ENCODE measurements around the gene NANP.
"Not testable (repeated sequence)": the region's sequence is repeated elsewhere in the genome, so short reads cannot be mapped to it uniquely, and the experiment has no call there.

The NANP gene

GRCh38 chr20:25606094-25606695 is 17.6 kb downstream of the NANP start:
- Histone ChIP-seq H3K4me1 (ENCODE audit: control insufficient read depth, insufficient read depth, low read length, unreplicated experiment) (no peaks in the 10 kb centered on the region), H3K27ac (ENCODE audit: low read depth, low read length) (no peak overlapping the region), H2AFZ (ENCODE audit: low read length, unreplicated experiment) (no peak overlapping the region), H3K4me3 (ENCODE audit: low read depth, low read length) (no peak overlapping the region), H3K79me2 (ENCODE audit: control insufficient read depth, insufficient read depth, low read length, unreplicated experiment) (no peaks in the 10 kb centered on the region), H3K36me3 (ENCODE audit: insufficient read depth, low read length) (no peaks in the 10 kb centered on the region), H3K27me3 (ENCODE audit: insufficient read depth, low read length) (no peaks in the 10 kb centered on the region)

- Histone ChIP-seq H2AFZ (ENCODE audit: low read length, unreplicated experiment) (no peak overlapping the region), H3K4me3 (ENCODE audit: low read depth, low read length) (no peak overlapping the region), H3K27ac (ENCODE audit: low read depth, low read length) (no peak overlapping the region)
These were observed 18.7 kb downstream of the NANP start for GRCh38 chr20:25605148-25605547.

GRCh38 chr20:25604611-25605010 is 19.2 kb downstream of the NANP start:
- Histone ChIP-seq H3K4me1 (ENCODE audit: control insufficient read depth, insufficient read depth, low read length, unreplicated experiment) (no peaks in the 10 kb centered on the region), H3K36me3 (ENCODE audit: insufficient read depth, low read length) (no peaks in the 10 kb centered on the region), H3K4me3 (ENCODE audit: low read depth, low read length) (no peak overlapping the region), H3K27me3 (ENCODE audit: insufficient read depth, low read length) (no peaks in the 10 kb centered on the region), H2AFZ (ENCODE audit: low read length, unreplicated experiment) (no peak overlapping the region), H3K27ac (ENCODE audit: low read depth, low read length) (no peak overlapping the region), H3K79me2 (ENCODE audit: control insufficient read depth, insufficient read depth, low read length, unreplicated experiment) (no peaks in the 10 kb centered on the region)

More at GRCh38 chr20:25605148-25605547, 18.7 kb downstream of the NANP start:
- H3K79me2 ChIP-seq (ENCODE audit: control insufficient read depth, insufficient read depth, low read length, unreplicated experiment) = no peaks in the 10 kb centered on the region
- H3K27me3 ChIP-seq (ENCODE audit: insufficient read depth, low read length) = no peaks in the 10 kb centered on the region
- H3K36me3 ChIP-seq (ENCODE audit: insufficient read depth, low read length) = no peaks in the 10 kb centered on the region
- H3K4me1 ChIP-seq (ENCODE audit: control insufficient read depth, insufficient read depth, low read length, unreplicated experiment) = no peaks in the 10 kb centered on the region

- H3K4me3 ChIP-seq (ENCODE audit: low read depth, low read length); H3K36me3 ChIP-seq (ENCODE audit: insufficient read depth, low read length); H3K4me1 ChIP-seq (ENCODE audit: control insufficient read depth, insufficient read depth, low read length, unreplicated experiment); H2AFZ ChIP-seq (ENCODE audit: low read length, unreplicated experiment); H3K27me3 ChIP-seq (ENCODE audit: insufficient read depth, low read length); H3K79me2 ChIP-seq (ENCODE audit: control insufficient read depth, insufficient read depth, low read length, unreplicated experiment); H3K27ac ChIP-seq (ENCODE audit: low read depth, low read length): not testable (repeated sequence)
These were observed 20.9 kb downstream of the NANP start for GRCh38 chr20:25602914-25603309.

GRCh38 chr20:25602191-25602913 is 21.5 kb downstream of the NANP start:
- not testable (repeated sequence) for H3K4me3 ChIP-seq (ENCODE audit: low read depth, low read length); H3K36me3 ChIP-seq (ENCODE audit: insufficient read depth, low read length); H3K27me3 ChIP-seq (ENCODE audit: insufficient read depth, low read length); H3K4me1 ChIP-seq (ENCODE audit: control insufficient read depth, insufficient read depth, low read length, unreplicated experiment); H3K27ac ChIP-seq (ENCODE audit: low read depth, low read length); H2AFZ ChIP-seq (ENCODE audit: low read length, unreplicated experiment); H3K79me2 ChIP-seq (ENCODE audit: control insufficient read depth, insufficient read depth, low read length, unreplicated experiment)

- Histone ChIP-seq H3K4me3 (ENCODE audit: low read depth, low read length) (no peak overlapping the region), H3K27me3 (ENCODE audit: insufficient read depth, low read length) (no peaks in the 10 kb centered on the region), H2AFZ (ENCODE audit: low read length, unreplicated experiment) (no peak overlapping the region), H3K4me1 (ENCODE audit: control insufficient read depth, insufficient read depth, low read length, unreplicated experiment) (no peaks in the 10 kb centered on the region), H3K27ac (ENCODE audit: low read depth, low read length) (no peak overlapping the region), H3K79me2 (ENCODE audit: control insufficient read depth, insufficient read depth, low read length, unreplicated experiment) (no peaks in the 10 kb centered on the region), H3K36me3 (ENCODE audit: insufficient read depth, low read length) (no peaks in the 10 kb centered on the region)
These were observed 22.2 kb downstream of the NANP start for GRCh38 chr20:25601659-25602058.

GRCh38 chr20:25600632-25601031 is 23.2 kb downstream of the NANP start:
- Histone ChIP-seq H3K4me3 (ENCODE audit: low read depth, low read length) (no peak overlapping the region), H3K36me3 (ENCODE audit: insufficient read depth, low read length) (no peaks in the 10 kb centered on the region), H3K27me3 (ENCODE audit: insufficient read depth, low read length) (no peaks in the 10 kb centered on the region), H3K4me1 (ENCODE audit: control insufficient read depth, insufficient read depth, low read length, unreplicated experiment) (no peaks in the 10 kb centered on the region), H3K27ac (ENCODE audit: low read depth, low read length) (no peak overlapping the region), H3K79me2 (ENCODE audit: control insufficient read depth, insufficient read depth, low read length, unreplicated experiment) (no peaks in the 10 kb centered on the region), H2AFZ (ENCODE audit: low read length, unreplicated experiment) (no peak overlapping the region)

GRCh38 chr20:25592135-25592852 is 31.5 kb downstream of the NANP start:
- Histone ChIP-seq H3K4me3 (ENCODE audit: low read depth, low read length) (no peak overlapping the region), H3K27me3 (ENCODE audit: insufficient read depth, low read length) (no peaks in the 10 kb centered on the region), H3K79me2 (ENCODE audit: control insufficient read depth, insufficient read depth, low read length, unreplicated experiment) (no peaks in the 10 kb centered on the region), H3K27ac (ENCODE audit: low read depth, low read length) (no peak overlapping the region), H3K36me3 (ENCODE audit: insufficient read depth, low read length) (no peaks in the 10 kb centered on the region), H2AFZ (ENCODE audit: low read length, unreplicated experiment) (no peak overlapping the region), H3K4me1 (ENCODE audit: control insufficient read depth, insufficient read depth, low read length, unreplicated experiment) (peaks cover 4% of the 10 kb centered on the region)

- H3K4me1 ChIP-seq (ENCODE audit: control insufficient read depth, insufficient read depth, low read length, unreplicated experiment); H3K36me3 ChIP-seq (ENCODE audit: insufficient read depth, low read length); H3K27ac ChIP-seq (ENCODE audit: low read depth, low read length); H2AFZ ChIP-seq (ENCODE audit: low read length, unreplicated experiment); H3K27me3 ChIP-seq (ENCODE audit: insufficient read depth, low read length); H3K4me3 ChIP-seq (ENCODE audit: low read depth, low read length); H3K79me2 ChIP-seq (ENCODE audit: control insufficient read depth, insufficient read depth, low read length, unreplicated experiment): not testable (repeated sequence)
These were observed 33.0 kb downstream of the NANP start for GRCh38 chr20:25590778-25591177.

- Histone ChIP-seq H3K4me3 (ENCODE audit: low read depth, low read length) (no peak overlapping the region), H3K36me3 (ENCODE audit: insufficient read depth, low read length) (no peaks in the 10 kb centered on the region), H3K27me3 (ENCODE audit: insufficient read depth, low read length) (no peaks in the 10 kb centered on the region), H3K79me2 (ENCODE audit: control insufficient read depth, insufficient read depth, low read length, unreplicated experiment) (peaks cover 4% of the 10 kb centered on the region), H3K4me1 (ENCODE audit: control insufficient read depth, insufficient read depth, low read length, unreplicated experiment) (peaks cover 4% of the 10 kb centered on the region), H3K27ac (ENCODE audit: low read depth, low read length) (no peak overlapping the region), H2AFZ (ENCODE audit: low read length, unreplicated experiment) (no peak overlapping the region)
These were observed 35.3 kb downstream of the NANP start for GRCh38 chr20:25588491-25588890.

GRCh38 chr20:25587536-25587935 is 36.3 kb downstream of the NANP start:
- Histone ChIP-seq H3K27me3 (ENCODE audit: insufficient read depth, low read length) (no peaks in the 10 kb centered on the region), H3K36me3 (ENCODE audit: insufficient read depth, low read length) (no peaks in the 10 kb centered on the region), H3K4me1 (ENCODE audit: control insufficient read depth, insufficient read depth, low read length, unreplicated experiment) (peaks cover 2% of the 10 kb centered on the region), H2AFZ (ENCODE audit: low read length, unreplicated experiment) (no peak overlapping the region), H3K79me2 (ENCODE audit: control insufficient read depth, insufficient read depth, low read length, unreplicated experiment) (peaks cover 6% of the 10 kb centered on the region), H3K4me3 (ENCODE audit: low read depth, low read length) (no peak overlapping the region), H3K27ac (ENCODE audit: low read depth, low read length) (no peak overlapping the region)
